ENCODE measurements around the gene EHD4. TPM values are rescaled to one million over a fixed set of nuclear protein-coding genes. Genes with fewer than 3 reads are reported as not detected.

The EHD4 gene
- polyA plus RNA-seq, 1 of the 3 experiments (the other 2 are of a cell fraction): 17.5 TPM

GRCh38 chr15:41993472-41994170, 21.3 kb upstream of the EHD4 start:
- Histone ChIP-seq H3K9me3 (no peaks in the 10 kb centered on the region), H3K79me2 (ENCODE audit: insufficient read depth) (no peaks in the 10 kb centered on the region), H2AFZ (ENCODE audit: low read depth) (no peak overlapping the region), H3K4me2 (no peak overlapping the region), H3K9me2 (no peaks in the 10 kb centered on the region), H3K27ac (ENCODE audit: low read depth in 2 of 2, low read length in 1 of 2) (no peak overlapping the region), H3K9ac (no peak overlapping the region), H3K27me3 (ENCODE audit: insufficient read depth) (no peaks in the 10 kb centered on the region; the same call in 1 of the 2 replicates), H3K4me3 (ENCODE audit: low read depth in 2 of 2, low read length in 1 of 2) (no peak overlapping the region), H3K36me3 (replicated peaks in 1 of 2; ENCODE audit: control insufficient read depth in 1 of 2, insufficient read depth in 2 of 2, low read length in 1 of 2) (no peaks in the 10 kb centered on the region), H3K4me1 (ENCODE audit: control insufficient read depth in 1 of 2, insufficient read depth in 2 of 2, low read depth in 1 of 2, low read length in 1 of 2) (no peaks in the 10 kb centered on the region; a peak in 1 of 4 replicates), H3F3A (replicated peaks; ENCODE audit: insufficient read depth) (no peaks in the 10 kb centered on the region), H4K20me1 (ENCODE audit: insufficient read depth) (no peaks in the 10 kb centered on the region)
- 90% methylated on average over 11 of the region's 11 CpGs for whole genome bisulfite sequencing (ENCODE audit: low lambda C conversion rate)
- ChIA-PET POLR2A (no interaction called here), CTCF (interaction anchor here (0.7 to 11.1 kb wide), 6 partner anchors 21 to 145 kb away, joined by 3 to 172 read pairs (median 12); no protein-coding TSS in a partner anchor)
- no peak for DNase-seq
- TF ChIP-seq JUND (IDR thresholded peaks at IDR 0.05) (no peak), GATA2 (CRISPR knock-in tag; IDR thresholded peaks at IDR 0.05) (no peak), RFX5 (IDR thresholded peaks at IDR 0.05; ENCODE audit: low read length) (no peak), REST (IDR thresholded peaks at IDR 0.05; ENCODE audit: low read depth, low read length) (no peak), USF1 (IDR thresholded peaks at IDR 0.05; ENCODE audit: borderline replicate concordance, low read depth) (no peak), CTCF (IDR thresholded peaks at IDR 0.05) (no peak), TCF12 (IDR thresholded peaks at IDR 0.05) (no peak), NRF1 (IDR thresholded peaks at IDR 0.05; ENCODE audit: low read depth, low read length) (no peak), MXI1 (IDR thresholded peaks at IDR 0.05; ENCODE audit: low read depth, low read length) (no peak), YY1 (IDR thresholded peaks at IDR 0.05; ENCODE audit: low read depth) (no peak), TAF1 (IDR thresholded peaks at IDR 0.05; ENCODE audit: borderline replicate concordance, low read depth, low read length) (no peak), RAD21 (IDR thresholded peaks at IDR 0.05; ENCODE audit: low read length) (no peak), EP300 (IDR thresholded peaks at IDR 0.05; ENCODE audit: borderline replicate concordance in 1 of 2, low read depth in 1 of 2, low read length in 1 of 2) (no peak), EZH2phosphoT487 (IDR thresholded peaks at IDR 0.05; ENCODE audit: borderline replicate concordance, low read depth) (no peak)

Measured in SK-N-SH (cell line).